T-cell (primary cell): ENCODE measurements around the gene CCNK. TPM values are rescaled to one million over a fixed set of nuclear protein-coding genes. Genes with fewer than 3 reads are reported as not detected.

Experiments
- ATAC-seq, 4 experiments: fragments of 200-7000 bp in 3 of 4; fragments of 150-1000 bp in 1 of 4; cut with Tn5 transposase; replicated peaks in 1 of 4; 1 replicate in 3 of 4; 2 replicates in 1 of 4; pipeline ENCODE4 v1.10.0; 2021; ENCODE audit warnings: moderate library complexity in 3 of 4, mild to moderate bottlenecking in 2 of 4, moderate number of reproducible peaks in 1 of 4
- CTCF ChIA-PET, 2 donors: fragments of 300-600 bp; sonication (Branson Sonifier 250); formaldehyde crosslinking; loops; one replicate each; lab custom pipeline; 2022; ENCODE audit warnings: antibody characterized with exemption in 2 of 2; lab: Charles Lee
- POLR2A ChIA-PET, 2 donors: fragments of 300-600 bp; sonication (Branson Sonifier 250); formaldehyde crosslinking; loops; one replicate each; lab custom pipeline; 2022; ENCODE audit warnings: antibody characterized with exemption in 2 of 2; lab: Charles Lee
- DNase-seq, 35 experiments: peaks; one replicate each; pipeline versions ENCODE4 v3.0.0 to v3.0.0-alpha.2; 2013 to 2023
- H3K27ac ChIP-seq: one replicate; pipeline ENCODE4 v1.5.1; 2013; ENCODE audit warnings: low read length
- H3K27me3 ChIP-seq, 2 experiments: replicated peaks in 1 of 2; 1 replicate in 1 of 2; 2 replicates in 1 of 2; pipeline versions ENCODE4 v1.6.1 to v1.7.0; 2013; ENCODE audit warnings: low read length in 1 of 2, mixed read lengths in 1 of 2; ENCODE audit not compliant: control insufficient read depth in 2 of 2, insufficient read depth in 2 of 2; ENCODE audit errors: extremely low read depth in 1 of 2
- H3K36me3 ChIP-seq, 2 donors: 1 replicate in 1 of 2; 2 replicates in 1 of 2; pipeline versions ENCODE4 v1.6.1 to v1.7.0; 2013; ENCODE audit warnings: low read length in 1 of 2; ENCODE audit not compliant: control insufficient read depth in 2 of 2, insufficient read depth in 1 of 2; ENCODE audit errors: extremely low read depth in 1 of 2
- H3K4me1 ChIP-seq, 2 experiments: 1 replicate in 1 of 2; 2 replicates in 1 of 2; pipeline versions ENCODE4 v1.6.1 to v1.7.0; 2013; ENCODE audit warnings: low read length in 2 of 2, mixed read lengths in 1 of 2; ENCODE audit not compliant: insufficient read depth in 2 of 2, control insufficient read depth in 1 of 2; ENCODE audit errors: extremely low read depth in 1 of 2
- H3K4me3 ChIP-seq, 2 donors: 1 replicate in 1 of 2; 2 replicates in 1 of 2; pipeline versions ENCODE4 v1.5.1 to v1.7.0; 2013; ENCODE audit warnings: mild to moderate bottlenecking in 2 of 2, low read length in 1 of 2, moderate library complexity in 1 of 2; ENCODE audit not compliant: control insufficient read depth in 1 of 2; ENCODE audit errors: extremely low read depth in 1 of 2
- H3K9me3 ChIP-seq: 2 replicates; pipeline ENCODE4 v1.7.0; 2013
- H3K27ac Mint-ChIP-seq, 2 donors: one replicate each; pipeline ENCODE4 v1.8.0; 2020 to 2021; ENCODE audit warnings: mild to moderate bottlenecking in 2 of 2, mixed read lengths in 2 of 2
- H3K27me3 Mint-ChIP-seq, 2 donors: one replicate each; pipeline ENCODE4 v1.8.0; 2021 to 2022; ENCODE audit warnings: mixed read lengths in 2 of 2
- H3K36me3 Mint-ChIP-seq: one replicate; pipeline ENCODE4 v1.8.0; 2021; ENCODE audit warnings: mixed read lengths
- H3K4me1 Mint-ChIP-seq, 3 donors: one replicate each; pipeline ENCODE4 v1.8.0; 2020 to 2022; ENCODE audit warnings: mixed read lengths in 3 of 3, mild to moderate bottlenecking in 1 of 3
- H3K4me3 Mint-ChIP-seq, 3 donors: one replicate each; pipeline ENCODE4 v1.8.0; 2020 to 2022; ENCODE audit warnings: mild to moderate bottlenecking in 3 of 3, mixed read lengths in 3 of 3, moderate library complexity in 3 of 3
- H3K9me3 Mint-ChIP-seq, 3 donors: one replicate each; pipeline ENCODE4 v1.8.0; 2020 to 2022; ENCODE audit warnings: mixed read lengths in 3 of 3
- WGBS: methylation state at CpG from one replicate; pipeline ENCODE4 v1.1.5; 2013; ENCODE audit warnings: missing lambda C conversion rate; ENCODE audit not compliant: insufficient coverage; 5-methylcytosine and 5-hydroxymethylcytosine counted together
- total RNA-seq, 35 experiments: library from RNA in 6 of 35; stranded (reverse) in 6 of 35; fragments of 120-200 nt in 1 of 35; gene quantifications; one replicate each; pipeline versions ENCODE4 v1.2.1 to v1.2.4 and lab custom pipeline; 2013 to 2026

Gene CCNK
- total RNA-seq, 5 donors from 2014 or later (not counting 1 experiment from before 2014, with no cell fraction given) = 61.8 to 138 (median 74.6) TPM

- Histone ChIP-seq H3K27ac (no peak overlapping the region), H3K27me3 (no peaks in the 10 kb centered on the region), H3K9me3 (no peaks in the 10 kb centered on the region), H3K4me3 (no peak overlapping the region), H3K4me1 (no peaks in the 10 kb centered on the region), H3K36me3 (peaks cover 8 to 57% of the 10 kb centered on the region in 2 donors)
- H3K27me3 Mint-ChIP-seq = no peaks in the 10 kb centered on the region
- no peak overlapping the region for H3K27ac Mint-ChIP-seq
- H3K4me3 Mint-ChIP-seq = no peak overlapping the region
- DNase-seq (no peak), ATAC-seq (no peak)
- H3K36me3 Mint-ChIP-seq = peaks cover 57% of the 10 kb centered on the region
- no CpG with 5 or more reads among the region's 3 CpGs for WGBS
- H3K4me1 Mint-ChIP-seq = peaks cover 0 to 8% (median 4%) of the 10 kb centered on the region in 3 donors
- ChIA-PET POLR2A (no interaction called here), CTCF (interaction anchor here in 1 of 2 donors (1.2 kb wide), 1 partner anchor 15 kb away, joined by 3 read pairs; no protein-coding TSS in a partner anchor)
- H3K9me3 Mint-ChIP-seq = no peaks in the 10 kb centered on the region
Observed at GRCh38 chr14:99450266-99450665, 30.9 kb upstream of the CCNK start.

- H3K4me1 Mint-ChIP-seq = peaks cover 0 to 8% (median 5%) of the 10 kb centered on the region in 3 donors
- Histone ChIP-seq H3K36me3 (peaks cover 8 to 63% of the 10 kb centered on the region in 2 donors), H3K27ac (no peak overlapping the region), H3K9me3 (no peaks in the 10 kb centered on the region), H3K27me3 (no peaks in the 10 kb centered on the region), H3K4me1 (no peaks in the 10 kb centered on the region), H3K4me3 (no peak overlapping the region)
- no peaks in the 10 kb centered on the region for H3K27me3 Mint-ChIP-seq
- peaks cover 52% of the 10 kb centered on the region for H3K36me3 Mint-ChIP-seq
- ChIA-PET CTCF (interaction anchor here in 1 of 2 donors (1.2 kb wide), 1 partner anchor 16 kb away, joined by 3 read pairs; no protein-coding TSS in a partner anchor), POLR2A (no interaction called here)
- H3K9me3 Mint-ChIP-seq = no peaks in the 10 kb centered on the region
- H3K4me3 Mint-ChIP-seq = no peak overlapping the region
- no peak for ATAC-seq
- DNase-seq = no peak
- H3K27ac Mint-ChIP-seq = no peak overlapping the region
- 57% methylated on average over 2 of the region's 5 CpGs for whole genome bisulfite sequencing
Observed at GRCh38 chr14:99451234-99451633, 30.0 kb upstream of the CCNK start.

GRCh38 chr14:99452968-99453367, 28.2 kb upstream of the CCNK start:
- CTCF ChIA-PET = no interaction called here
- no peak for ATAC-seq
- no peak overlapping the region for H3K4me3 Mint-ChIP-seq

GRCh38 chr14:99454246-99454645, 27.0 kb upstream of the CCNK start:
- Mint-ChIP-seq H3K27ac (no peak overlapping the region), H3K36me3 (peaks cover 55% of the 10 kb centered on the region), H3K9me3 (no peaks in the 10 kb centered on the region), H3K27me3 (no peaks in the 10 kb centered on the region), H3K4me1 (peaks cover 0 to 6% (median 5%) of the 10 kb centered on the region in 3 donors), H3K4me3 (no peak overlapping the region)
- ATAC-seq = no peak
- Histone ChIP-seq H3K4me3 (no peak overlapping the region), H3K36me3 (peaks cover 4 to 70% of the 10 kb centered on the region in 2 donors), H3K9me3 (no peaks in the 10 kb centered on the region), H3K4me1 (no peaks in the 10 kb centered on the region), H3K27ac (no peak overlapping the region), H3K27me3 (no peaks in the 10 kb centered on the region)
- CTCF ChIA-PET = interaction anchor here in 1 of 2 donors (0.6 kb wide), 2 partner anchors 65 to 994 kb away, joined by 3 read pairs; no protein-coding TSS in a partner anchor
- POLR2A ChIA-PET = interaction anchor here in 1 of 2 donors (0.6 kb wide), 1 partner anchor 1546 kb away, joined by 5 read pairs; no protein-coding TSS in a partner anchor
- WGBS = 60% methylated on average over 1 of the region's 3 CpGs
- DNase-seq = no peak

More at GRCh38 chr14:99452968-99453367, 28.2 kb upstream of the CCNK start:
- peaks cover 53% of the 10 kb centered on the region for H3K36me3 Mint-ChIP-seq
- no peak overlapping the region for H3K27ac Mint-ChIP-seq
- no peak for DNase-seq
- Histone ChIP-seq H3K27me3 (no peaks in the 10 kb centered on the region), H3K9me3 (no peaks in the 10 kb centered on the region), H3K36me3 (peaks cover 4 to 67% of the 10 kb centered on the region in 2 donors), H3K27ac (no peak overlapping the region), H3K4me1 (no peaks in the 10 kb centered on the region), H3K4me3 (no peak overlapping the region)
- no CpG with 5 or more reads among the region's 4 CpGs for WGBS
- no peaks in the 10 kb centered on the region for H3K9me3 Mint-ChIP-seq
- POLR2A ChIA-PET = interaction anchor here in 1 of 2 donors (0.7 kb wide), 1 partner anchor 27 kb away, joined by 3 read pairs; no protein-coding TSS in a partner anchor
- H3K4me1 Mint-ChIP-seq = peaks cover 0 to 8% (median 5%) of the 10 kb centered on the region in 3 donors
- no peaks in the 10 kb centered on the region for H3K27me3 Mint-ChIP-seq

- Mint-ChIP-seq H3K4me1 (peaks cover 3 to 14% (median 5%) of the 10 kb centered on the region in 3 donors), H3K36me3 (peaks cover 54% of the 10 kb centered on the region), H3K9me3 (no peaks in the 10 kb centered on the region), H3K4me3 (no peak overlapping the region), H3K27me3 (no peaks in the 10 kb centered on the region), H3K27ac (no peak overlapping the region)
- Histone ChIP-seq H3K27ac (no peak overlapping the region), H3K4me1 (no peaks in the 10 kb centered on the region), H3K9me3 (no peaks in the 10 kb centered on the region), H3K27me3 (no peaks in the 10 kb centered on the region), H3K36me3 (peaks cover 6 to 85% of the 10 kb centered on the region in 2 donors), H3K4me3 (no peak overlapping the region)
- POLR2A ChIA-PET = no interaction called here
- 86% methylated on average over 1 of the region's 5 CpGs for WGBS
- DNase-seq (no peak), ATAC-seq (no peak)
- CTCF ChIA-PET = no interaction called here
Observed at GRCh38 chr14:99459481-99460100, 21.6 kb upstream of the CCNK start.

- H3K4me1 ChIP-seq = no peaks in the 10 kb centered on the region
- WGBS = 92% methylated on average over 3 of the region's 3 CpGs
- ChIA-PET POLR2A (no interaction called here), CTCF (no interaction called here)
- ATAC-seq (no peak), DNase-seq (no peak)
- H3K27ac ChIP-seq = no peak overlapping the region
- H3K4me3 Mint-ChIP-seq = no peak overlapping the region
- no peaks in the 10 kb centered on the region for H3K9me3 Mint-ChIP-seq
- no peaks in the 10 kb centered on the region for H3K27me3 Mint-ChIP-seq
- no peaks in the 10 kb centered on the region for H3K27me3 ChIP-seq
- peaks cover 0 to 14% (median 3%) of the 10 kb centered on the region in 3 donors for H3K4me1 Mint-ChIP-seq
- peaks cover 6 to 84% of the 10 kb centered on the region in 2 donors for H3K36me3 ChIP-seq
- H3K4me3 ChIP-seq = no peak overlapping the region
- peaks cover 59% of the 10 kb centered on the region for H3K36me3 Mint-ChIP-seq
- no peak overlapping the region for H3K27ac Mint-ChIP-seq
- no peaks in the 10 kb centered on the region for H3K9me3 ChIP-seq
Observed at GRCh38 chr14:99460793-99461192, 20.4 kb upstream of the CCNK start.
